ENCODE results near the gene CCDC157.

The CCDC157 gene

DNA sequence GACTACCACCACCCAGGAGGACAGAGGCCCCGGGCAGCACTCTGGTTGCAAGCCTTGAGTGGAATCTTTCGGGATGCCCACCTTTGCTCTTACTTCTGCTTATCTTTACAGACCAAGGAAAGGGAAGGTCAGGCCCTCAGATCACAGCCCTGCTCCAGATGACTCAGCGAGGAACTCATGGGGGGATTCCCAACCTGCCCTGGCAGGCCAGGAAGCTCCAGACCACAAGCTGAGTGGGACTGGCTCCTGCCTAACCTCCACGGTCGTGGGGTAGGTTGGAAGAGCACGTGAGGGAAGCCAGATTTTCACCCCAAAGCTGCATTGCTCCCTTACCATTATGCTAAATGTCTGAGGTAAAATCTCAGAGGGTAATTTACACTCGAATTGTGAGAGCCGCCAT, 41.9 kb upstream of the CCDC157 start:
- ATAC-seq: no peak
- no peak for TF ChIP-seq ZC3H10 (CRISPR knock-in tag; IDR thresholded peaks at IDR 0.05)
- TF ChIP-seq TSHZ2 (CRISPR knock-in tag; IDR thresholded peaks at IDR 0.05): no peak
- no peak for TF ChIP-seq PPARA (CRISPR knock-in tag; IDR thresholded peaks at IDR 0.05; ENCODE audit: borderline replicate concordance)
- TF ChIP-seq TCF4 (CRISPR knock-in tag; IDR thresholded peaks at IDR 0.05; ENCODE audit: borderline replicate concordance): no peak
- TF ChIP-seq ESRRG (CRISPR knock-in tag; IDR thresholded peaks at IDR 0.05): no peak
- no peak for TF ChIP-seq ZFP3 (CRISPR knock-in tag; IDR thresholded peaks at IDR 0.05)
- TF ChIP-seq ISL1 (CRISPR knock-in tag; IDR thresholded peaks at IDR 0.05): no peak
- TF ChIP-seq ZNF565 (CRISPR knock-in tag; conservative IDR thresholded peaks at IDR 0.05; ENCODE audit: low read depth): no peak
- TF ChIP-seq BACH2 (CRISPR knock-in tag; IDR thresholded peaks at IDR 0.05; ENCODE audit: borderline replicate concordance): no peak
- no peak for TF ChIP-seq RARB (CRISPR knock-in tag; IDR thresholded peaks at IDR 0.05)
- no peak for TF ChIP-seq PATZ1 (CRISPR knock-in tag; IDR thresholded peaks at IDR 0.05; ENCODE audit: borderline replicate concordance)
- no peak for TF ChIP-seq POU6F1 (CRISPR knock-in tag; IDR thresholded peaks at IDR 0.05; ENCODE audit: borderline replicate concordance, low read depth)
- TF ChIP-seq, protein P1, sequence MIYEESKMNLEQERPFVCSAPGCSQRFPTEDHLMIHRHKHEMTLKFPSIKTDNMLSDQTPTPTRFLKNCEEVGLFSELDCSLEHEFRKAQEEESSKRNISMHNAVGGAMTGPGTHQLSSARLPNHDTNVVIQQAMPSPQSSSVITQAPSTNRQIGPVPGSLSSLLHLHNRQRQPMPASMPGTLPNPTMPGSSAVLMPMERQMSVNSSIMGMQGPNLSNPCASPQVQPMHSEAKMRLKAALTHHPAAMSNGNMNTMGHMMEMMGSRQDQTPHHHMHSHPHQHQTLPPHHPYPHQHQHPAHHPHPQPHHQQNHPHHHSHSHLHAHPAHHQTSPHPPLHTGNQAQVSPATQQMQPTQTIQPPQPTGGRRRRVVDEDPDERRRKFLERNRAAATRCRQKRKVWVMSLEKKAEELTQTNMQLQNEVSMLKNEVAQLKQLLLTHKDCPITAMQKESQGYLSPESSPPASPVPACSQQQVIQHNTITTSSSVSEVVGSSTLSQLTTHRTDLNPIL (CRISPR knock-in tag; IDR thresholded peaks at IDR 0.05; ENCODE audit: low read depth): no peak
- TF ChIP-seq OSR1 (CRISPR knock-in tag; IDR thresholded peaks at IDR 0.05): no peak
- no peak for TF ChIP-seq CSDC2 (CRISPR knock-in tag; IDR thresholded peaks at IDR 0.05)

DNA sequence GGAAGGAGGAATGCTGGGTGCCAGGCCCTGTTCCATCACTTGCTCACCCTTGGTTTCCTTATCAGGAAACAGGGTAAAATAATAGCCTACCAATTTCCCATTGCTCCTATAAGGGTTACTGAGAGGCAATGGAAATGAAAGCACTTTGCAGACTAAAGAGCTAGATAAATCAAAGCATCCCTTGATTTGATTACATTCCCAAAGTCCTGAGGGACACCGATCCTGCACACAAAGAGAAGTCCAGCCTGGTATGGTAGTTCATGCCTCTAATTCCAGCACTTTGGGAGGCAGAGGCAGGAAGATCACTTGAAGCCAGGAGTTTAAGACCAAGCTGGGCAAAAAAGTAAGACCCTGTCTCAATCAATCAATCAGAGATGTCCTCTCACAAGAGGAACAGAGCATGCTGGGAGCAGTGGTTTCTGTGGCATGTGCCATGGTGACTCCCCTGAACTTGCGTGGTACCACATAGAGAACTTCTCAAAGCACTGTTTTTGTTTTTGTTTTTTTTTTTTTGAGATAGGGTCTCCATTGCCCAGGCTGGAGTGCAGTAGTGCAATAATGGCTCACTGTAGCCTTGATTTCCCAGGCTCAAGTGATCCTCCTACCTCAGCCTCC, 40.7 kb upstream of the CCDC157 start:
- ATAC-seq: no peak
- TF ChIP-seq ZFP30 (CRISPR knock-in tag; IDR thresholded peaks at IDR 0.05): no peak
- no peak for TF ChIP-seq ZNF565 (CRISPR knock-in tag; conservative IDR thresholded peaks at IDR 0.05; ENCODE audit: low read depth)
- TF ChIP-seq CSDC2 (CRISPR knock-in tag; IDR thresholded peaks at IDR 0.05): no peak
- TF ChIP-seq OSR1 (CRISPR knock-in tag; IDR thresholded peaks at IDR 0.05): no peak
- no peak for TF ChIP-seq TOX (CRISPR knock-in tag; IDR thresholded peaks at IDR 0.05; ENCODE audit: borderline replicate concordance)
- no peak for TF ChIP-seq PPARA (CRISPR knock-in tag; IDR thresholded peaks at IDR 0.05; ENCODE audit: borderline replicate concordance)
- TF ChIP-seq SNAI2 (CRISPR knock-in tag; IDR thresholded peaks at IDR 0.05): no peak
- TF ChIP-seq TSHZ2 (CRISPR knock-in tag; IDR thresholded peaks at IDR 0.05): no peak
- TF ChIP-seq CSRNP3 (CRISPR knock-in tag; IDR thresholded peaks at IDR 0.05): no peak

Data from SK-N-SH treated with all-trans-retinoic acid at 6 μM for 48 hours (cell line).